NCI-H146 treated with DMSO at 0.1 percent for 48 hours (cell line): ENCODE results near the gene CDK5RAP3.
A peak's percentile ranks its signal among the peaks of the same experiment; 100 is the strongest.

Experiments used
- DNase-seq: peaks from one replicate; lab custom pipeline; 2025; ENCODE audit not compliant: unreplicated experiment; lab: John Stamatoyannopoulos, UW

The CDK5RAP3 gene

GRCh38 chr17:48022901-48023300 lies 52.0 kb downstream of the CDK5RAP3 start:
- DNase-seq, result no peak

- DNase-seq, result peak; percentile 74
Measured at GRCh38 chr17:48023400-48024148, 52.7 kb downstream of the CDK5RAP3 start.

- peak; percentile 64 for DNase-seq
Measured at GRCh38 chr17:48024149-48025039, 53.5 kb downstream of the CDK5RAP3 start.

GRCh38 chr17:48025040-48025903 lies 54.4 kb downstream of the CDK5RAP3 start:
- DNase-seq, result peak; percentile 93

GRCh38 chr17:48025904-48026501 lies 55.1 kb downstream of the CDK5RAP3 start:
- no peak for DNase-seq

GRCh38 chr17:48026502-48027321 lies 55.8 kb downstream of the CDK5RAP3 start:
- peak; percentile 76 for DNase-seq

GRCh38 chr17:48027322-48027981 lies 56.5 kb downstream of the CDK5RAP3 start:
- no peak for DNase-seq

GRCh38 chr17:48028736-48029135 lies 57.8 kb downstream of the CDK5RAP3 start:
- DNase-seq, result no peak

GRCh38 chr17:48030531-48030930 lies 59.6 kb downstream of the CDK5RAP3 start:
- no peak for DNase-seq
